ENCODE data around the gene SGTB.
A peak's percentile ranks its signal among the peaks of the same experiment; 100 is the strongest.

SGTB gene

GRCh38 chr5:65730910-65731309 is 9.0 kb upstream of the SGTB start:
- H3K27ac ChIP-seq = no peak overlapping the region
- TF ChIP-seq, protein P1, sequence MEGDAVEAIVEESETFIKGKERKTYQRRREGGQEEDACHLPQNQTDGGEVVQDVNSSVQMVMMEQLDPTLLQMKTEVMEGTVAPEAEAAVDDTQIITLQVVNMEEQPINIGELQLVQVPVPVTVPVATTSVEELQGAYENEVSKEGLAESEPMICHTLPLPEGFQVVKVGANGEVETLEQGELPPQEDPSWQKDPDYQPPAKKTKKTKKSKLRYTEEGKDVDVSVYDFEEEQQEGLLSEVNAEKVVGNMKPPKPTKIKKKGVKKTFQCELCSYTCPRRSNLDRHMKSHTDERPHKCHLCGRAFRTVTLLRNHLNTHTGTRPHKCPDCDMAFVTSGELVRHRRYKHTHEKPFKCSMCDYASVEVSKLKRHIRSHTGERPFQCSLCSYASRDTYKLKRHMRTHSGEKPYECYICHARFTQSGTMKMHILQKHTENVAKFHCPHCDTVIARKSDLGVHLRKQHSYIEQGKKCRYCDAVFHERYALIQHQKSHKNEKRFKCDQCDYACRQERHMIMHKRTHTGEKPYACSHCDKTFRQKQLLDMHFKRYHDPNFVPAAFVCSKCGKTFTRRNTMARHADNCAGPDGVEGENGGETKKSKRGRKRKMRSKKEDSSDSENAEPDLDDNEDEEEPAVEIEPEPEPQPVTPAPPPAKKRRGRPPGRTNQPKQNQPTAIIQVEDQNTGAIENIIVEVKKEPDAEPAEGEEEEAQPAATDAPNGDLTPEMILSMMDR (conservative IDR thresholded peaks at IDR 0.05) = no peak

DNA sequence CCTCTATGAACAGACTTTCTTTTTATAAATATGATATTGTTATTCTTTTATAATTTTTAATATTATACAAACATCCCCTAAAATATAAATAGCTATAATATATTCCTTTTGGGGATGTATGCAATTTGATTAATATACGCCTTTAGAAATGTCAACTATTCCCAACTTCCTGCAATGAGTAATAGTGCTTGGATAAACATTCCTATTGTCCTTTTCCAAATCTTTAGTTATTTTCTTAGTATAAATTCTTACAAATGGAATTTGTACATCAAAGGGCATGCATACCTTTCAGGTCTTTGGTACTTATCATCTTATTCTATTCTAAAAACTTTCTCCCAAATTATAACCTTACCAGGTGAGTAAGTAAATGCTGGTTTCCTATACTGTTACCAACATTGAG is 6.3 kb upstream of the SGTB start:
- no peak overlapping the region for H3K27ac ChIP-seq
- TF ChIP-seq, protein P1 (conservative IDR thresholded peaks at IDR 0.05) = no peak

- H3K27ac ChIP-seq = no peak overlapping the region
- TF ChIP-seq, protein P1 (conservative IDR thresholded peaks at IDR 0.05) = no peak
Observed at GRCh38 chr5:65727491-65728156, 5.7 kb upstream of the SGTB start.

- TF ChIP-seq, protein P1 (conservative IDR thresholded peaks at IDR 0.05) = no peak
- peak overlapping the region; percentile 81 for H3K27ac ChIP-seq
Observed at GRCh38 chr5:65722575-65723403, 880 bp upstream of the SGTB start.

GRCh38 chr5:65721050-65721719 is 724 bp downstream of the SGTB start:
- TF ChIP-seq, protein P1 (conservative IDR thresholded peaks at IDR 0.05) = no peak

DNA sequence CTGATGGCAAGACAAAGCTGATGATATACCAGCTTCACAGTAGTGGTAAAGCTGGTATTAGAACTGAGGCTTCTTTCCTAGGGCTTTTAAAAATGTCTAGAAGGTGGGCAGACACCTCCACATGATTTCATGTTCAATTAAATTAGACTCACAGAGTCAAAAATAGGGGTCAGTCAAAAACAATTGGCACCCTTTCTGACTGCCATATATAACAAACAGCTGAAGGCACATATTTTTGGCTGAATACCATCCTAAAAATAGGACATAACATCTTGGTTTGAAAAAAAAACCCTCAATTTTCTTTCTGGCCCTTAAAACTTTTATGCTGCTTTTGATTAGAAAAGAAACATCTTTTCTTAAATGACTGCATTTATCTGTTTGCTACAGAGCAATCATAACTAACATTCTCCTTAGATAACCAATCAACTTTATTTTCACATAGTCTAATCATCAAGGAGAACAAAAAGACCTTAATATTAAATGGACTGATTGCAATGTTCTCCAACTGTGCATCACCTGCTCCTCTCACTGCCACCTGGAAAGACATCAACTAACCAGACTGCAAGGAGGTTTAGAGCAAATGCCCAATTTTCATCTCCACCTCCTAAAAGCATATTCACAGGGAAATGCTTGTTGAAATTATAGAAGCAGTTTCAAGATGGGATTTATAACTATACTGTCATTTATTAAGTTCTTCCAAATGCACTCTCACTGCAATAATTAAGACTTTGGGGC is 3.2 kb downstream of the SGTB start:
- TF ChIP-seq, protein P1 (conservative IDR thresholded peaks at IDR 0.05) = no peak
- no peak overlapping the region for H3K27ac ChIP-seq

More at GRCh38 chr5:65721050-65721719, 724 bp downstream of the SGTB start:
- H3K27ac ChIP-seq = peak overlapping the region; percentile 81

Measured in VCaP (cell line).